A549 (cell line): Measurements from ENCODE around the gene SS18. TPM values are rescaled to one million over a fixed set of nuclear protein-coding genes. Genes with fewer than 3 reads are reported as not detected.

Source experiments
- ATAC-seq, 2 experiments: fragments of 200-7000 bp in 1 of 2; fragments of >200 bp in 1 of 2; cut with Nextera tagmentation in 1 of 2; cut with Tn5 transposase in 1 of 2; 3 replicates each; pipeline versions ENCODE4 v1.8.0 to v1.9.1; 2018 to 2020; ENCODE audit warnings: mild to moderate bottlenecking in 1 of 2, moderate library complexity in 1 of 2
- CTCF ChIA-PET: fragments of 300-600 bp; sonication (Branson Sonifier 250); formaldehyde crosslinking; extraction: SDS; loops from one replicate; lab custom pipeline; 2021; ENCODE audit warnings: antibody characterized with exemption, inconsistent platforms; lab: Yijun Ruan, JAX
- POLR2A ChIA-PET: fragments of 350-600 bp; formaldehyde crosslinking; extraction: SDS; loops from one replicate; lab custom pipeline; 2021; ENCODE audit warnings: antibody characterized with exemption, inconsistent platforms; lab: Yijun Ruan, JAX
- DNase-seq, 2 experiments: peaks; one replicate each; pipeline versions ENCODE4 v3.0.0 to v3.0.0-alpha.2; 2011 to 2016; ENCODE audit warnings: low read depth in 1 of 2, low spot score in 1 of 2
- FAIRE-seq: peaks from 2 replicates; lab custom pipeline; 2011; peaks lifted over from hg19 to GRCh38; lab: Jason Lieb, UNC
- H3K27ac ChIP-seq, 2 experiments: fragments of >200 bp; sonication (Bioruptor Twin); formaldehyde crosslinking; 3 replicates each; pipeline ENCODE4 v1.5.1; 2016 to 2017
- H3K4me1 ChIP-seq: fragments of >200 bp; sonication (Bioruptor Twin); formaldehyde crosslinking; 3 replicates; pipeline ENCODE4 v1.6.1; 2016
- H3K4me2 ChIP-seq: fragments of >200 bp; sonication (Bioruptor Twin); formaldehyde crosslinking; 3 replicates; pipeline ENCODE4 v1.6.1; 2016
- H3K4me3 ChIP-seq: fragments of >200 bp; sonication (Bioruptor Twin); formaldehyde crosslinking; 3 replicates; pipeline ENCODE4 v1.5.1; 2016
- H3K9me3 ChIP-seq: fragments of >200 bp; sonication (Bioruptor Twin); formaldehyde crosslinking; 3 replicates; pipeline ENCODE4 v1.6.1; 2016
- CBX2 ChIP-seq: fragments of 200-600 bp; sonication (generic); IDR thresholded peaks from 2 replicates; pipeline ENCODE4 v1.6.1; 2016; ENCODE audit warnings: low read depth, mild to moderate bottlenecking, borderline replicate concordance
- CHD2 ChIP-seq: fragments of 150-350 bp; IDR thresholded peaks from 2 replicates; pipeline ENCODE4 v1.6.1; 2014; ENCODE audit warnings: low read length; ENCODE audit not compliant: partially characterized antibody
- ELK1 ChIP-seq: fragments of 150-350 bp; IDR thresholded peaks from 2 replicates; pipeline ENCODE4 v1.6.1; 2014; ENCODE audit warnings: low read depth, mild to moderate bottlenecking, low read length
- EP300 ChIP-seq, 2 experiments: fragments of >200 bp; sonication (Bioruptor Twin); formaldehyde crosslinking; IDR thresholded peaks; 2 replicates in 1 of 2; 3 replicates in 1 of 2; pipeline ENCODE4 v1.6.1; 2016 to 2017
- FOSL2 ChIP-seq, 2 experiments: fragments of 450-650 bp in 1 of 2; fragments of >200 bp in 1 of 2; sonication (Bioruptor Twin) in 1 of 2; formaldehyde crosslinking; IDR thresholded peaks; 2 replicates each; pipeline versions ENCODE4 v1.5.0 to v1.6.1; 2016 to 2020; ENCODE audit warnings: mild to moderate bottlenecking in 1 of 2, moderate library complexity in 1 of 2
- FOXS1 ChIP-seq: fragments of 250-450 bp; sonication (Bioruptor Pico); IDR thresholded peaks from 2 replicates; pipeline ENCODE4 v1.5.0; 2020; ENCODE audit warnings: mild to moderate bottlenecking, moderate library complexity
- GATA3 ChIP-seq: IDR thresholded peaks from 2 replicates; pipeline ENCODE4 v1.6.1; 2012; ENCODE audit warnings: borderline replicate concordance
- KDM1A ChIP-seq: fragments of 200-600 bp; sonication (generic); IDR thresholded peaks from 2 replicates; pipeline ENCODE4 v1.6.1; 2016; ENCODE audit warnings: low read depth, mild to moderate bottlenecking
- KDM5A ChIP-seq: fragments of 200-600 bp; sonication (generic); IDR thresholded peaks from 2 replicates; pipeline ENCODE4 v1.6.1; 2016; ENCODE audit warnings: antibody characterized with exemption, mild to moderate bottlenecking
- MAX ChIP-seq: IDR thresholded peaks from 2 replicates; pipeline ENCODE4 v1.6.1; 2012
- MAZ ChIP-seq: fragments of 150-350 bp; IDR thresholded peaks from 2 replicates; pipeline ENCODE4 v1.6.1; 2014; ENCODE audit warnings: antibody characterized with exemption, low read depth, low read length, borderline replicate concordance
- NPAS2 ChIP-seq: fragments of 250-450 bp; sonication (Bioruptor Pico); IDR thresholded peaks from 2 replicates; pipeline ENCODE4 v1.8.0; 2022; ENCODE audit warnings: mild to moderate bottlenecking, moderate library complexity, borderline replicate concordance
- PHF8 ChIP-seq: fragments of 200-600 bp; sonication (generic); IDR thresholded peaks from 2 replicates; pipeline ENCODE4 v1.6.1; 2016; ENCODE audit warnings: low read depth, mild to moderate bottlenecking, antibody characterized with exemption, moderate library complexity, borderline replicate concordance
- RAD21 ChIP-seq, 2 experiments: fragments of >200 bp in 1 of 2; sonication (Bioruptor Twin) in 1 of 2; formaldehyde crosslinking in 1 of 2; IDR thresholded peaks in 1 of 2; conservative IDR thresholded peaks in 1 of 2; 2 replicates in 1 of 2; 3 replicates in 1 of 2; pipeline ENCODE4 v1.6.1; 2012 to 2018; ENCODE audit warnings: inconsistent platforms in 1 of 2
- SMC3 ChIP-seq: fragments of >200 bp; sonication (Bioruptor Twin); formaldehyde crosslinking; IDR thresholded peaks from 3 replicates; pipeline ENCODE4 v1.6.1; 2018; ENCODE audit warnings: inconsistent platforms
- ZC3H11A ChIP-seq: fragments of 450-650 bp; IDR thresholded peaks from 2 replicates; pipeline ENCODE4 v1.6.1; 2014; ENCODE audit warnings: antibody characterized with exemption, mild to moderate bottlenecking
- WGBS: methylation state at CpG from one replicate; pipeline ENCODE4 v1.1.6; 2017; ENCODE audit errors: missing lambda C conversion rate; 5-methylcytosine and 5-hydroxymethylcytosine counted together
- polyA plus RNA-seq, 4 experiments: library from polyadenylated mRNA; depleted of rRNA in 3 of 4; stranded (reverse); fragments of >200 nt; fragmentation: RNase III in 1 of 4; extraction: RNeasy Plus Mini Kit Qiagen cat#74134 plus additional on column Dnase treatment in 1 of 4; gene quantifications; 2 replicates in 3 of 4; 3 replicates in 1 of 4; pipeline ENCODE4 v1.2.3, GENCODE V29; 2011 to 2017
- TF ChIP-seq, protein P1 (sequence below): fragments of 250-450 bp; sonication (Bioruptor Pico); IDR thresholded peaks from 2 replicates; pipeline ENCODE4 v1.5.0; 2021; ENCODE audit warnings: mild to moderate bottlenecking, moderate library complexity, borderline replicate concordance
- TF ChIP-seq, protein P2 (sequence below): IDR thresholded peaks from 2 replicates; pipeline ENCODE4 v1.6.1; 2012; ENCODE audit warnings: low read depth, borderline replicate concordance
- TF ChIP-seq, protein P3 (sequence below): fragments of 200-600 bp; sonication (generic); IDR thresholded peaks from 2 replicates; pipeline ENCODE4 v1.6.1; 2016; ENCODE audit warnings: antibody characterized with exemption, mild to moderate bottlenecking, moderate library complexity
- TF ChIP-seq, protein P4 (sequence below): fragments of >200 bp; sonication (Bioruptor Twin); formaldehyde crosslinking; IDR thresholded peaks from 2 replicates; pipeline ENCODE4 v1.6.1; 2016

The SS18 gene
- polyA plus RNA-seq, 2 of the 4 experiments (the other 2 are of a cell fraction): 59.0 to 119 TPM

DNA sequence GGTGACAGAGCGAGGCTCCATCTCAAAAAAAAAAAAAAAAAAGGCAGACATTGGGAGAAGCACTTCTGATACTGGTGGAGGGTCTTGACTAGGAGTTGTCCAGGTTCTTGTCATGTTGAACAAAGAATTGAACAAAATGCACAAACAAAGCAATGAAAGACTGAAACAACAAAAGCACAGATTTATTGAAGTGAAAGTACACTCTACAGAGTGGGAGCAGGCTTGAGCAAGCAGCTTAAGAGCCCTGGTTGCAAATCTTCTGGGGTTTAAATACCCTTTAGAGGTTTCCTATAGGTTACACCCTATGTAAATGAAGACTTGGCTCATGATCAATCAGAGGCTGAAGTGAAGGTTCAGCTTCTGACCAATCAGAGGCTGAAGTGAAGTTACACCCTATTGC lies 6.4 kb upstream of the SS18 start:
- H3K4me2 ChIP-seq: no peak overlapping the region
- ChIA-PET CTCF (no interaction called here), POLR2A (no interaction called here)
- no peak overlapping the region for H3K27ac ChIP-seq
- H3K4me3 ChIP-seq: no peak overlapping the region
- no peak for FAIRE-seq
- H3K4me1 ChIP-seq: no peaks in the 10 kb centered on the region
- 71% methylated on average over 1 of the region's 1 CpG for WGBS
- ATAC-seq: no peak
- TF ChIP-seq KDM5A (no peak), CBX2 (no peak), RAD21 (conservative IDR thresholded peaks at IDR 0.05 in 1 of 2, IDR thresholded peaks at IDR 0.05 in 1 of 2) (no peak), ELK1 (no peak), GATA3 (no peak), CHD2 (no peak), SMC3 (no peak), FOSL2 (IDR thresholded peaks at IDR 0.05) (no peak), FOSL2 (CRISPR knock-in tag; IDR thresholded peaks at IDR 0.05) (no peak), ZC3H11A (no peak), MAZ (no peak), FOXS1 (CRISPR knock-in tag) (no peak), EP300 (IDR thresholded peaks at IDR 0.05) (no peak)
- TF ChIP-seq, protein P1, sequence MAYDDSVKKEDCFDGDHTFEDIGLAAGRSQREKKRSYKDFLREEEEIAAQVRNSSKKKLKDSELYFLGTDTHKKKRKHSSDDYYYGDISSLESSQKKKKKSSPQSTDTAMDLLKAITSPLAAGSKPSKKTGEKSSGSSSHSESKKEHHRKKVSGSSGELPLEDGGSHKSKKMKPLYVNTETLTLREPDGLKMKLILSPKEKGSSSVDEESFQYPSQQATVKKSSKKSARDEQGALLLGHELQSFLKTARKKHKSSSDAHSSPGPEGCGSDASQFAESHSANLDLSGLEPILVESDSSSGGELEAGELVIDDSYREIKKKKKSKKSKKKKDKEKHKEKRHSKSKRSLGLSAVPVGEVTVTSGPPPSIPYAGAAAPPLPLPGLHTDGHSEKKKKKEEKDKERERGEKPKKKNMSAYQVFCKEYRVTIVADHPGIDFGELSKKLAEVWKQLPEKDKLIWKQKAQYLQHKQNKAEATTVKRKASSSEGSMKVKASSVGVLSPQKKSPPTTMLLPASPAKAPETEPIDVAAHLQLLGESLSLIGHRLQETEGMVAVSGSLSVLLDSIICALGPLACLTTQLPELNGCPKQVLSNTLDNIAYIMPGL (CRISPR knock-in tag): no peak
- TF ChIP-seq, protein P2, sequence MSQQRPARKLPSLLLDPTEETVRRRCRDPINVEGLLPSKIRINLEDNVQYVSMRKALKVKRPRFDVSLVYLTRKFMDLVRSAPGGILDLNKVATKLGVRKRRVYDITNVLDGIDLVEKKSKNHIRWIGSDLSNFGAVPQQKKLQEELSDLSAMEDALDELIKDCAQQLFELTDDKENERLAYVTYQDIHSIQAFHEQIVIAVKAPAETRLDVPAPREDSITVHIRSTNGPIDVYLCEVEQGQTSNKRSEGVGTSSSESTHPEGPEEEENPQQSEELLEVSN: no peak
- no peak for DNase-seq
- H3K9me3 ChIP-seq: no peaks in the 10 kb centered on the region

- Histone ChIP-seq H3K4me3 (peak overlapping the region; percentile 95), H3K4me2 (peak overlapping the region; percentile 81), H3K9me3 (no peaks in the 10 kb centered on the region), H3K27ac (peak overlapping the region; percentile 99)
- FAIRE-seq (no peak), DNase-seq (peak; percentile 50 to 78)
- CTCF ChIA-PET: no interaction called here
- TF ChIP-seq, protein P3, sequence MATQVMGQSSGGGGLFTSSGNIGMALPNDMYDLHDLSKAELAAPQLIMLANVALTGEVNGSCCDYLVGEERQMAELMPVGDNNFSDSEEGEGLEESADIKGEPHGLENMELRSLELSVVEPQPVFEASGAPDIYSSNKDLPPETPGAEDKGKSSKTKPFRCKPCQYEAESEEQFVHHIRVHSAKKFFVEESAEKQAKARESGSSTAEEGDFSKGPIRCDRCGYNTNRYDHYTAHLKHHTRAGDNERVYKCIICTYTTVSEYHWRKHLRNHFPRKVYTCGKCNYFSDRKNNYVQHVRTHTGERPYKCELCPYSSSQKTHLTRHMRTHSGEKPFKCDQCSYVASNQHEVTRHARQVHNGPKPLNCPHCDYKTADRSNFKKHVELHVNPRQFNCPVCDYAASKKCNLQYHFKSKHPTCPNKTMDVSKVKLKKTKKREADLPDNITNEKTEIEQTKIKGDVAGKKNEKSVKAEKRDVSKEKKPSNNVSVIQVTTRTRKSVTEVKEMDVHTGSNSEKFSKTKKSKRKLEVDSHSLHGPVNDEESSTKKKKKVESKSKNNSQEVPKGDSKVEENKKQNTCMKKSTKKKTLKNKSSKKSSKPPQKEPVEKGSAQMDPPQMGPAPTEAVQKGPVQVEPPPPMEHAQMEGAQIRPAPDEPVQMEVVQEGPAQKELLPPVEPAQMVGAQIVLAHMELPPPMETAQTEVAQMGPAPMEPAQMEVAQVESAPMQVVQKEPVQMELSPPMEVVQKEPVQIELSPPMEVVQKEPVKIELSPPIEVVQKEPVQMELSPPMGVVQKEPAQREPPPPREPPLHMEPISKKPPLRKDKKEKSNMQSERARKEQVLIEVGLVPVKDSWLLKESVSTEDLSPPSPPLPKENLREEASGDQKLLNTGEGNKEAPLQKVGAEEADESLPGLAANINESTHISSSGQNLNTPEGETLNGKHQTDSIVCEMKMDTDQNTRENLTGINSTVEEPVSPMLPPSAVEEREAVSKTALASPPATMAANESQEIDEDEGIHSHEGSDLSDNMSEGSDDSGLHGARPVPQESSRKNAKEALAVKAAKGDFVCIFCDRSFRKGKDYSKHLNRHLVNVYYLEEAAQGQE: no peak
- TF ChIP-seq MAX (peak; percentile 43; the same call in 1 of the 2 replicates), PHF8 (peak; percentile 16; the same call in 1 of the 2 replicates), KDM1A (0 out of 2 replicates have a peak, but pooled peaks have one; percentile 13), NPAS2 (CRISPR knock-in tag) (no peak)
- TF ChIP-seq, protein P4, sequence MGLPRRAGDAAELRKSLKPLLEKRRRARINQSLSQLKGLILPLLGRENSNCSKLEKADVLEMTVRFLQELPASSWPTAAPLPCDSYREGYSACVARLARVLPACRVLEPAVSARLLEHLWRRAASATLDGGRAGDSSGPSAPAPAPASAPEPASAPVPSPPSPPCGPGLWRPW: no peak
- TF ChIP-seq, protein P2: peak; percentile 37; the same call in 1 of the 2 replicates
- TF ChIP-seq, all 56 proteins: peak for 4
- peak; percentile 70 to 82 for ATAC-seq
- WGBS: 4% methylated on average over 13 of the region's 29 CpGs
- POLR2A ChIA-PET: interaction anchor here (1.0 kb wide), 1 partner anchor 16 kb away, joined by 3 read pairs; no protein-coding TSS in a partner anchor
- H3K4me1 ChIP-seq: peaks cover 21% of the 10 kb centered on the region
Measured at GRCh38 chr18:26091047-26091630, 726 bp upstream of the SS18 start.
